ENCODE data around the gene DNAJC27.

GRCh38 chr2:24903161-24904103 lies 68.3 kb downstream of the DNAJC27 start:
- TF ChIP-seq CTCF (IDR thresholded peaks at IDR 0.05) = no peak
- TF ChIP-seq POLR2A (IDR thresholded peaks at IDR 0.05) = no peak

Measured in esophagus squamous epithelium (tissue), 4 donors.